SH-SY5Y (cell line): Measurements from ENCODE around the gene FLOT1.

ENCODE experiments used
- GATA2 ChIP-seq: IDR thresholded peaks from 2 replicates; pipeline ENCODE4 v1.6.1; 2011; ENCODE audit warnings: mild to moderate bottlenecking, low read depth, low read length
- GATA3 ChIP-seq: IDR thresholded peaks from 2 replicates; pipeline ENCODE4 v1.6.1; 2011; ENCODE audit warnings: low read depth, mild to moderate bottlenecking, low read length, moderate library complexity

The FLOT1 gene

DNA sequence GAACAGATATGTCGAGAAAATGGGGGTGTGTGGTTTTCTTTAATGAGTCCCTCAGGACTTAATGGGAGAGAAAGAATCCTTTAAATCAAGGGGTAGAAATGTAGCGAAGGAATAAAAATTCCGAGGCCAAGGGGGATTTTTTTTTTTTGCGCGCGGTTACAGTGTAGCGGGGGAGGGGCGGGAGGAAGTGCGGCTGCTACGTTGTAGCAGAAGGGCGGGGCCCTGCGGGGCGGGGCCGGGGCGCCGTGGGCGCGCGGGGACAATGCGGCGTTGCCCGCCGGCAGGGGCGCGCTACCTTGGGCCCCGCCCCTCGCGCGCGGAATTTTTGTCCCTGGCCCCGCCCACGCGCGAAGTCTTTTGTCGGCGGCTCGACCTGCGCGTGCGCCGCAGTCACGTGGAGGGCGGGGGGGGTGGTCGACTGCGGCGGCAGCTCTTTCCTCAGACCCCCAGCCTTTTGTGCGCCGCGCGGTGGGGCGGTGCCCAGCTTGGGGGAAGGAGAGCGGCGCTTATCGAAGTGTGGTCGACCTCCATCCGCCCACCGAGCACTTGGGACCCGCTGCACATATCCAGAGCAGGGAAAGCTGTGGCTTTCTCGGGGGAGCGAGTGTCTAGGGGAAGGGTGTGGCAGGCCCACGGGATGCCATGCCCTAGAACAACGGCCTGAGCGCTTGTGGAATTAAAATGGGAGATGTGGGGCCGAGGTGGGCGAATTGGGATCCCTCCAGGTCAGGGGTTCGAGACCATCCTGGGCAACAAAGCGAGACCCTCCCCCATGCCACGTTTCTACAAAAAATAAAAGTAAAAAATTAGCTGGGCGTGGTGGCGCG lies 21.1 kb downstream of the FLOT1 start:
- TF ChIP-seq GATA3 (no peak), GATA2 (no peak)

DNA sequence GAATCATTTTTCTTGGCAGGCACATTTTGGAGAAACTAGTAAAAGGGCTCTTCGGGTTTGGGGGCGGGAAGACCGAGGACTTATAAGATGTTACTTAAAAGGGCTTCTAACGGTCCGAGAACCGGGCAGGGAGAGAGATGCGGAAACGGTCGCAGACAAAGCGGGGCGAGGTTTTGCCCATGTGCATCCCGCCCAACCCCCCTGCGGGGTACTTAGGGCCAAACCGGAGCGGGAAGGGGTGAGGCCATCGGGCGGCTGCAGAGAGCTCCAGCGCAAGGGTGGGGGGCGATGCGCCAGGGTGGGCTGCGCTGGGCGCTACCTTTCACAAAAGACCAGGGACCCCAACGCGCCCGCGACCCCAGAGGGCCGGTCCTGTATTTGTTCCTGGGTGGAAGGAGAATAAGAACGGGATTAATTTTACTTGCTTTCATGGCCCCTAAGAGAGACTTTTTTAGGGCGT lies 21.7 kb downstream of the FLOT1 start:
- TF ChIP-seq GATA3 (no peak), GATA2 (no peak)

DNA sequence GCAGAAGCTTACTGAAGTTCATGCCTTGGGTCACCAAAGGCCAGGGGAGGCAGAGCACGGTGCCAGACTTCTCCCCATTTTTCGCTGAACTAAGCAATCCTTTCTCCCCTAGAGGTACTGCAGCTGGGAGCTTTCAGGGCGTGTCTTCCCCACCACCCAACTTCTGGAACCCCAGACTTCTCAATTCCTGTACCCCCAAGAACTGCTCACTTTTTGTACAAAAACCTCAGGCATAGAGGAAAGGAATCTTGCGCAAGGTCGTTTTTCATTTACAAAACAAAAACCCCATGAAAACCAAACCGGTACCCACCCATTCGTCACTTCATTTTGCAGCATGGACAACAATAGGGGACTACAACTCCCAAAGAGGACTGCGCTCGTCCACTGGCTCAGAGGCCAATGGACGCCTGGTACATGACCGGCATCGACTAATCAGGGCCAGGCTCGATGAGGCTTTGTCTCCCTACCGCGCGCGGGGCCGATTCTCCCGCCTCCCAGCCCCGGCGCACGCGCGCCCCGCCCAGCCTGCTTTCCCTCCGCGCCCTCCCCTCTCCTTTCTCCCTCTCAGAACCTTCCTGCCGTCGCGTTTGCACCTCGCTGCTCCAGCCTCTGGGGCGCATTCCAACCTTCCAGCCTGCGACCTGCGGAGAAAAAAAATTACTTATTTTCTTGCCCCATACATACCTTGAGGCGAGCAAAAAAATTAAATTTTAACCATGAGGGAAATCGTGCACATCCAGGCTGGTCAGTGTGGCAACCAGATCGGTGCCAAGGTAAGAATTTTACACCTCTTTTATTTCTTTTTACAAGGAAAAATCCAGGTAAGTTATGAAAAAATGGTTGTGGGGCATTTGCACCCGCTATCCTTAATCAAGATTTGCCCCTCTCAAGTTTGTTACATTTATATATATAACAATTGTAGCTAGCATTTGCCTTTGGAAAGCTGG lies 22.4 kb downstream of the FLOT1 start, which contains the start of gene TUBB:
TUBB (plus strand) TSS at position 562 of the 947 bp plus-strand sequence; CDS start at position 717, 155 bp downstream.
- no peak for TF ChIP-seq GATA2
- TF ChIP-seq GATA3 = no peak

DNA sequence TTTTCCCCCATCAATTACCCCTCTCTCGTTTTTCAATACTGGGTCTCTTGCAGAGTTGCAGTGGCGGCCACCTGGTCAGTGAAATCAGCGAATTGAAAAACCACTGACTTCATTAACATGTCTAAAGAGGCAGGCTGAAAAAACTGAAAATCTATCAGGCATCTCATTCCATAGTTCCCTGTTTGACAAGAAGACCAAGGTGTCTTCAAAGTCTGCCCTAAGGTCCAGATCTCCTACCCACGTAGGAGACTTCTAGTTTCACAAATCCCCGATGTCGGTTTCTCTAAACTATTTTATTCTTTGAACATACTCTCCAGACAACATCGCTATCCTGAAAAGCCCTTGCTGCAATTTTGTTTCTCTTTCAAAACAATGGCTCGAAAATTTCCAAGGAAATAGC lies 23.1 kb downstream of the FLOT1 start:
- TF ChIP-seq GATA3 (no peak), GATA2 (no peak)

DNA sequence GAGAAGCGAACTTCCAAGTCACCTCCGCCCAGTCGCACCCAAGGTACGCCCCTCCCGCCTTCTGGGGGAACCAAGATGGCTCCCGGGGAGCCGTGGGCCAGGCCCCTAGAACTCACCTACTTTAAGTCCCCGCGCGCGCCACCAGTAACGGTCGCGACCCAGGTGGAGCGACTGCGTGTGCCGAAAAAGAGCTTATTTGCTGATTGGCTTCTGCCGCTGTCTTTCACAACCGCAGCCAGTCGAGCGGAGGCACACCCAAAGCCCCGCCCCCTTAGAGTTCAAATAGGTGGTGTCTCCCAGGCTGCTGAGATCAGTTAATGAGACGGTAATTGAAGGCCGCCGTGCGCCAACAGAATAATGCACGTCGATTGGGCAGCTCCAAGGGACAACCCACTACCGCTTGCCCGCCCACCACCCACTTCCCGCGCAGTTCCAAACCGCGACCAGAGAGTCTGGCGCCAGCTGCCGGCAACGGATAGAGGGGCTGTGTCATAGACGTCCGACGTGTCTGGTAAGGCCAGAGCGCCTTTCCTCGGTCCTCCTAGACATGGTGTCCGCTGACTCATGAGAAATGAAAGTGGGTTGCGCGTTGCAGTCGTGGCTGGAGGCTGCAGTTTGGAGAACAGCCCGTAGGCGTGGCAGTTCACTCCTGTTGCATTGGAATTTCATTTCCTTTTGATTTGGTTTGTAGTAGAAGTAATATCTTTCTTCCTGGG lies 25.2 kb downstream of the FLOT1 start, which contains the start of gene MDC1:
MDC1 (minus strand) TSS at position 153 of the 716 bp plus-strand sequence. CDS start 2,106 bp downstream, outside the sequence.
- TF ChIP-seq GATA2 (no peak), GATA3 (no peak)

DNA sequence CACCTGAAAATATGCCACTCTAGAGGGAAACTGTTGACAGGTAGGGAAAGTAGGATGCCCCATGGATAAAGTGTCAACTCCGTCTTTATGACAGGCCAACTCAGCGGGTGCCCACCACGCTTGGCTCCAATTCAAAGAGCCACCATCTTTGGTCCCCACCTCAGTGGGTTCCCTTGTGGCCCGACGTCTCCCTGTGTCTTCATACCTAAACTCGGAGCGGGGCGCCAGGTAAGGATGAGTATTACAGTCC lies 25.7 kb downstream of the FLOT1 start:
- TF ChIP-seq GATA2 (no peak), GATA3 (no peak)

DNA sequence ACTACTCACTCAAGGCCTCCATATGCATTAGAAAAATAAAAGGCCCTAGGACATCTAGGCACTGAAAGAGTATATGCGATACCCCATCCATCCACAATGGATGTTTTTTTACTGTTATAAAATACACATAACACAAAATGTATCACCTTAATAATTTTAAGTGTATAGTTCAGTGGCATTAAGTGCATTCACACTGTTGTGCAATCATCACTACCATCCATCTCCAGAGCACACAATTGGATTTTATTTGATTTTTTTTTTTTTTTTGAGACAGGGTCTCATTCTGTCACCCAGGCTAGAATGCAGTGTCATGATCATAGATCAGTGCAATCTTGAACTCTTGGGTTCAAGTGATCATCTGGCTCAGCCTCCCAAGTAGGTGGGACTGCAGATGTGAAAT lies 28.2 kb downstream of the FLOT1 start:
- TF ChIP-seq GATA3 = no peak
- no peak for TF ChIP-seq GATA2

DNA sequence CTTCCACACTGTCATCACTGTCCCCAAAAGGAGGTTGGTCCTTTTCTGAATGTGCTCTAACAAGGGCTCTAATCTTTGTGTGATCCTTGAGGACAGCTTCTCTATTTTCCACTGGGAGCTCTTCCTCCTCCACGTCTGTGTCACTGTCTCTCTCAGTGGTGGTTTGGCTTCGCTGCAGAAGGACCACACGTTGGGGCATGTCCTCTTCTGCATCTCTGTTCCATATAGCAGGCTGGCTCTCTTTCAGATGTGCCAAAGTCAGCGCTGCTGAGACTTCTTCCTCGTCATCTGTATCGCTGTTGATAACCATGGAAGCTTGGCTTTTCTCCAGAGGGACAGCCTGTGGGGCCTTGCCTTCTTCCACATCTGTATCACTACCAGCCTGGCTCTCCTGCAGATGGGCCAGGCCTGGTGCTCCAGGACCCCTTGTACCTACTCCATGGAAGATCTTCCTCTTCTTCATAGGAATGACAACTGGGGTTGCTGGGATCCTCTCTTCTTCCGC lies 30.0 kb downstream of the FLOT1 start:
- no peak for TF ChIP-seq GATA3

DNA sequence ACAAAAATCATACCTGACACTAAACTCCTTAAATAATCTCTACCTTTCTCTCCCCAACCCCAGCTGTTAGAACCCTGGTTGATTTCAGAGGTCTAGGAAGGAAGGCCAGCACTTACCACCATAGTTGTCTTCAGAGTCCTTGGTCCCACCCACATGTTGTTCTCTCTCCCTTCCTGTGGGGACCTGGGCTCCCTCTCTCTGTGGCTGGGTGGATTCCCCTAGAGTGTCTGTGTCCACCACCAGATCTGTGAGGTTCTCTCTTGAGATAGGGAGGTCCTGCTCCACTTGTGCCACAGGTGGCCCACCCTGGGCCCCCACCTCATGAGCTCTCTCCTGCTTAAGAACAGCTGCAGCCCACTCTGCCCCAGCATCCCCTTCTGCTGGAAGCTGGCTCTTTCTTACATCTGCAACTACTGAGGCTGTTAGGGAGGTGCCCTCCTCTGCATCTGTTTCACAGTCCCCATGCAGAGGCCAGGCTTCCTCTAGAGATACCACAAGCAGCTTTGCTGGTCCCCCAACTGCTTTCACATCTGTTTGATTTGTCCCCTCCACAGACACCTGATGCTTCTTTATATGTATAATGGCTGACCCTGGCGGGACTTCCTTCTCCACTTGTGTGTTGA lies 30.6 kb downstream of the FLOT1 start:
- TF ChIP-seq GATA2 = no peak
- no peak for TF ChIP-seq GATA3

DNA sequence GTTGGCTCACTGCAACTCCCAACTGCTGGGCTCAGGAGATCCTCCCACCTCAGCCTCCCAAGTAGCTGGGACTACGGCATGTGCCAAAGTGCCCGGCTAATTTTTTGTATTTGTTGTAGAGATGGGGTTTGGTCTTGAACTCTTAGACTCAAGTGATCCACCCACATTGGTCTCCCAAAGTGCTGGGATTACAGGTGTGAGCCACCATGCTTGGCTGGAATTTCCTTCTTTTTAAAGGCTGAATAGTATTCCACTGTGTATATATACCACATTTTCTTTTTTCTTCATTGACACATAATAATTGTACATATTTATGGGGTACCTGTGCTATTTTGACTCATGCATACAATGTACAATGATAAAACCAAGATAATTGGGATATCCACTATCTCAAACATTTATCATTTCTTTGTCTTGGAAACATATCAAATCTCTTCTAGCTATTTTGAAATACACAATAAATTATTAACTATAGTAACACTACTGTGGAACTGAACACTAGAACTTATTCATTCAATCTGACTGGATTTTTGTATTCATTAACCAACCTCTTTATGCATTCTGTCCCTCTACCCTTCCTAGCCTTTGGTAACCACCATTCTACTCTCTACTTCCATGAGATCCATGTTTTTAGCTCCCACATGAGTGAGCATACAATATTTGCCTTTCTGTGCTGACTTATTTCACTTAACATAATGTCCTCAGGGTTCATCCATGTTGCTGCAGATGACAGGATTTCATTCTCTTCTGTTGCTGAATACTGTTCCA lies 33.2 kb downstream of the FLOT1 start:
- no peak for TF ChIP-seq GATA2
- TF ChIP-seq GATA3 = no peak

DNA sequence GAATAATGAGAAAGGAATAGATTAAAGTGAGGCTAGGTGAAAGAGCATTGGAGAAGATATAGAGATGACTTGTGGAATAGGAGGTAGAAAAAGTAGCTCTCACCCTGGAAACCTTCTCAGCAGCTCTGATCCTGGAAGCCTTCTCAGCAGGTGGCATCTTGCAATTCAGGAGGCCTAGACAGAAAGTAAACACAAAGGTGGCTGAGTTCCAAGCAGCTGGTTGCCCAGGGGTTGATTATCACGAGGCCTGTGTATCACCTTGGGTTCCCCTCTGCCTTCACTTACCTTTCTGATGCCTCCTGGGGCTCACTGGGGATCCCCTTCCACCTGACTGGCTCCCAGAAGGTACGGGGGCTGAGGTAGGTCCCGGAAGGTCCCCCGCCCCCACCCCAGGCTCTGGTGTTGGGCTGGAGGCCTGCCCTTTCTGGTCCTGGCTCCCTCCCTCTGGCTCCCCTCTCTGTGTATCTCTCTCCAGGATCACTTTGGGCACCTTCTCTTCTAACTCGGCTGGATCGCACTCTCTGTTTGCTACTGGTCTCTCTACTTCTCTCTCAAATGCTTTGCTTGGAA lies 35.1 kb downstream of the FLOT1 start:
- TF ChIP-seq GATA3 (no peak), GATA2 (no peak)

DNA sequence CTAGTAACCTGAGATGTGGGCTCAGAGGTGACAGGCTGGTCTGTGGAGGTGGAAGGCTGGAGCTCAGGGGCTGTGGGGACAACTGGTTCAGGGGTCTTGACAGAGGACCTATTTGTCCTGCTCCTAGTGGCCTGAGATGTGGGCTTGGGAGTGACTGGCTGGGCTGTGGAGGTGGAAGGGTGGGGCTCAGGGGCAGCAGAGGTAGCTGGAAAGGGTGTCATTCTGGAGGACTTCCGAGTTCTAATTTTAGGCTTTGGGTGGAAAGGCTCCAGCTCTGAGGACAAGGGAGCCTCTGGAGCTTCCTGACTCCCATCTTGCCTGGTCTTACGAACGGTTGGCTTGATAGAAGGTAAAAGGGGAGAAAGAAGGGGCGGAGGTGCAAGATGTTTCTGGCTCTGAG lies 36.9 kb downstream of the FLOT1 start:
- no peak for TF ChIP-seq GATA3
- TF ChIP-seq GATA2 = no peak

DNA sequence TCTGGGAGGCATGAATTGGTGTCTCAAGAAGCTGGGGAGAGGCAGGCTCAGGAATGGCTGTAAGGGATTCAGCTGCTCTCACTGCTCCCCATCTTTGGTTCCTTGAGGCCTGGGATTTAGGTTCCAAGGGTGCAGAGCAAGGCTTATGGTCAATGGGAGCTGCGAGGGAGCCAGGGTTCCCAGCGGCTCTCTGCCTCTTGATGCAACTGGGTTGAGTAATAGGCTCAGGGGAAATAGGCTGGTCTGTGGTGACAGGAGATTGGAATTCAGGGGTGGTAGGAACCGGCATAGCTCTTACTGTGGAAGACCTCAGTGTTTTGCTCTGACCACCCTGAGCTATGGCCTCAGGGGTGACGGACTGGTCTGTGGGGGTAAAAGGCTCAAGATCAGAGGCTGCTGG lies 38.7 kb downstream of the FLOT1 start:
- TF ChIP-seq GATA2 (no peak), GATA3 (no peak)
